NCI-H146 treated with DMSO at 0.1 percent for 48 hours (cell line): Measurements from ENCODE around the gene INPP5K.

ENCODE experiments used
- DNase-seq: peaks from one replicate; lab custom pipeline; 2025; ENCODE audit not compliant: unreplicated experiment; lab: John Stamatoyannopoulos, UW

INPP5K gene

GRCh38 chr17:1486802-1487695 is 29.4 kb downstream of the INPP5K start:
- peak; percentile 79 for DNase-seq

- DNase-seq, result no peak
Observed at GRCh38 chr17:1485423-1486376, 30.7 kb downstream of the INPP5K start.

- peak; percentile 50 for DNase-seq
Observed at GRCh38 chr17:1484676-1485422, 31.6 kb downstream of the INPP5K start.

GRCh38 chr17:1484060-1484535 is 32.3 kb downstream of the INPP5K start:
- DNase-seq, result no peak

GRCh38 chr17:1482680-1483079 is 33.7 kb downstream of the INPP5K start:
- no peak for DNase-seq

- DNase-seq, result no peak
Observed at GRCh38 chr17:1481736-1482135, 34.7 kb downstream of the INPP5K start.

- DNase-seq, result no peak
Observed at GRCh38 chr17:1480747-1481465, 35.5 kb downstream of the INPP5K start.

- no peak for DNase-seq
Observed at GRCh38 chr17:1478418-1478817, 38.0 kb downstream of the INPP5K start.

GRCh38 chr17:1475321-1475854 is 41.0 kb downstream of the INPP5K start:
- no peak for DNase-seq

- DNase-seq, result no peak
Observed at GRCh38 chr17:1474402-1475189, 41.8 kb downstream of the INPP5K start.

GRCh38 chr17:1473841-1474240 is 42.6 kb downstream of the INPP5K start:
- no peak for DNase-seq

- DNase-seq, result no peak
Observed at GRCh38 chr17:1473170-1473569, 43.2 kb downstream of the INPP5K start.

- no peak for DNase-seq
Observed at GRCh38 chr17:1471911-1472821, 44.2 kb downstream of the INPP5K start.

- DNase-seq, result no peak
Observed at GRCh38 chr17:1471490-1471889, 44.9 kb downstream of the INPP5K start.

- DNase-seq, result no peak
Observed at GRCh38 chr17:1470755-1471462, 45.5 kb downstream of the INPP5K start.

- DNase-seq, result no peak
Observed at GRCh38 chr17:1470071-1470754, 46.2 kb downstream of the INPP5K start.
